Measurements from ENCODE around the gene SOX8.

Gene SOX8

DNA sequence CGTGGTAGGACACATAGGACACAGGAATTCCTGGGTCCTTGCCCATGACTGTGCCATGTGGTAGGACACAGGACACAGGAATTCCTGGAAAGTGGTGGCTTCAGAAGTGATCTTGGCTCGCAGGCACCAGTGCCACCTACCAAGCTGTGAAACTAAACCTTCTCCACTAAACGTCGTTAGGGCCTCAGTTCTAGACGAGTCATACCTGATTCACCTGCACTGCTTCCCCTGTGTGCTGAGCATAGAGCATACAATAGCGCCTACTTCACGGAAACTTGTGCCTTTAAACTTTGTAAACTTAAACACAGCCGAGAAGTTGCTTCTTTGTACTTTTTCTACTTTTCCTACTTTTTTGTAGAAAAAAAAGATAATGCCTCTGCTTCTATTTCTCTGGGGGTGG lies 4.8 kb downstream of the SOX8 start:
- ChIA-PET CTCF (interaction anchor here (1.0 kb wide), 1 partner anchor 12 kb away, joined by 4 read pairs; no protein-coding TSS in a partner anchor), POLR2A (no interaction called here)
- Histone ChIP-seq H3K9me3 (ENCODE audit: control extremely low read depth in 1 of 5, control insufficient read depth in 4 of 5, insufficient read depth in 2 of 5, low read depth in 1 of 5, low read length in 4 of 5) (no peaks in the 10 kb centered on the region), H3K27me3 (replicated peaks in 2 of 5; ENCODE audit: control insufficient read depth in 4 of 5, insufficient read depth in 5 of 5, low read length in 4 of 5) (peaks cover 0 to 50% (median 21%) of the 10 kb centered on the region in 5 experiments), H3K27ac (ENCODE audit: insufficient read depth in 1 of 2, low read depth in 1 of 2, low read length in 2 of 2, poor library complexity in 1 of 2, severe bottlenecking in 2 of 2) (no peak overlapping the region), H3K4me1 (ENCODE audit: control extremely low read depth in 1 of 4, control insufficient read depth in 4 of 4, insufficient read depth in 4 of 4, low read length in 3 of 4) (peaks cover 0 to 8% (median 3%) of the 10 kb centered on the region in 4 experiments), H3K4me3 (ENCODE audit: control insufficient read depth in 1 of 7, extremely low read depth in 1 of 7, insufficient read depth in 4 of 7, low read depth in 2 of 7, low read length in 6 of 7) (no peak overlapping the region), H3K36me3 (ENCODE audit: control insufficient read depth in 4 of 4, insufficient read depth in 4 of 4, low read length in 3 of 4) (no peaks in the 10 kb centered on the region)
- DNase-seq = no peak
- 92% methylated on average over 6 of the region's 8 CpGs for WGBS (ENCODE audit: insufficient coverage)

DNA sequence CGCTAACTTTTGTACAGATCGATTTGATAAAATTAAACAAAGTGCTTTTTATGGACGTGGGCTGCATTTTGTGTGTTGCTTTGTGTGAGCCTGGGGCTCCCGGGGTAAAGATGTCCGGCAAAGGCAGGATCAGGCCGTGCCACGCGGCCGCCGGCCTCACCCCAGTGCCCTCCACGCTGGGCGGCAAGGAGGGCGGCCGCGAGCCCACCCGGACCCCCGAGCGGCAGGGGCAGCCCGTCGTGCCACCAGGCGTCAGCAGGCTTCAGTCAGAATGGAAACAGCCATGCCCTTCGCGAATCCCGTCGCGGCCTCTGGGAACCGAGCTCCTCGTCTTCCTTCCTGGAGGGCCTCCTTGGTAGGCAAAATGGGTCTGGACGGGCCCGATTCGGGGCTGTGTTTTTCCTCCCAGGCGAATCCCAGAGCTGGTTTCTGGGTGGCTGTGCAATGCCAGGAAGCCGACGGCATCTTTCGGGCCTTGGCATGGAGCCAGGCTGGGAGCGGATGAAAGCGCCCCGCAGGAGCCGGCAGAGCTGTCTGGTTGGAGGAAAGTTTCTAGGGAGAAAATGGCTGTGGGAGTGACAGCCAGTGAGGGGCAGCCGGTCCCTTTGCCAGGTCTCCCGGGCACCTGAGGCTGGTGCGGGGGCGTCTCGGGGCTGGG lies 5.5 kb downstream of the SOX8 start:
- Histone ChIP-seq H3K4me1 (ENCODE audit: control extremely low read depth in 1 of 4, control insufficient read depth in 4 of 4, insufficient read depth in 4 of 4, low read length in 3 of 4) (peaks cover 0 to 3% (median under 1%) of the 10 kb centered on the region in 4 experiments), H3K27me3 (replicated peaks in 2 of 5; ENCODE audit: control insufficient read depth in 4 of 5, insufficient read depth in 5 of 5, low read length in 4 of 5) (peaks cover 0 to 45% (median 21%) of the 10 kb centered on the region in 5 experiments), H3K27ac (ENCODE audit: insufficient read depth in 1 of 2, low read depth in 1 of 2, low read length in 2 of 2, poor library complexity in 1 of 2, severe bottlenecking in 2 of 2) (no peak overlapping the region), H3K36me3 (ENCODE audit: control insufficient read depth in 4 of 4, insufficient read depth in 4 of 4, low read length in 3 of 4) (no peaks in the 10 kb centered on the region), H3K9me3 (ENCODE audit: control extremely low read depth in 1 of 5, control insufficient read depth in 4 of 5, insufficient read depth in 2 of 5, low read depth in 1 of 5, low read length in 4 of 5) (no peaks in the 10 kb centered on the region), H3K4me3 (ENCODE audit: control insufficient read depth in 1 of 7, extremely low read depth in 1 of 7, insufficient read depth in 4 of 7, low read depth in 2 of 7, low read length in 6 of 7) (no peak overlapping the region)
- POLR2A ChIA-PET = no interaction called here
- 93% methylated on average over 35 of the region's 44 CpGs for WGBS (ENCODE audit: insufficient coverage)
- no peak for DNase-seq
- CTCF ChIA-PET = no interaction called here

- no peak for DNase-seq
- Histone ChIP-seq H3K4me3 (ENCODE audit: control insufficient read depth in 1 of 7, extremely low read depth in 1 of 7, insufficient read depth in 4 of 7, low read depth in 2 of 7, low read length in 6 of 7) (no peak overlapping the region), H3K4me1 (ENCODE audit: control extremely low read depth in 1 of 4, control insufficient read depth in 4 of 4, insufficient read depth in 4 of 4, low read length in 3 of 4) (no peaks in the 10 kb centered on the region), H3K36me3 (ENCODE audit: control insufficient read depth in 4 of 4, insufficient read depth in 4 of 4, low read length in 3 of 4) (no peaks in the 10 kb centered on the region), H3K27ac (ENCODE audit: insufficient read depth in 1 of 2, low read depth in 1 of 2, low read length in 2 of 2, poor library complexity in 1 of 2, severe bottlenecking in 2 of 2) (no peak overlapping the region), H3K27me3 (replicated peaks in 2 of 5; ENCODE audit: control insufficient read depth in 4 of 5, insufficient read depth in 5 of 5, low read length in 4 of 5) (peaks cover 0 to 37% (median 16%) of the 10 kb centered on the region in 5 experiments), H3K9me3 (ENCODE audit: control extremely low read depth in 1 of 5, control insufficient read depth in 4 of 5, insufficient read depth in 2 of 5, low read depth in 1 of 5, low read length in 4 of 5) (peaks cover 0 to 1% (median 0%) of the 10 kb centered on the region in 5 experiments)
- POLR2A ChIA-PET = no interaction called here
- 92% methylated on average over 16 of the region's 17 CpGs for WGBS (ENCODE audit: insufficient coverage)
- CTCF ChIA-PET = no interaction called here
These were observed 6.3 kb downstream of the SOX8 start for GRCh38 chr16:987906-988305.

DNA sequence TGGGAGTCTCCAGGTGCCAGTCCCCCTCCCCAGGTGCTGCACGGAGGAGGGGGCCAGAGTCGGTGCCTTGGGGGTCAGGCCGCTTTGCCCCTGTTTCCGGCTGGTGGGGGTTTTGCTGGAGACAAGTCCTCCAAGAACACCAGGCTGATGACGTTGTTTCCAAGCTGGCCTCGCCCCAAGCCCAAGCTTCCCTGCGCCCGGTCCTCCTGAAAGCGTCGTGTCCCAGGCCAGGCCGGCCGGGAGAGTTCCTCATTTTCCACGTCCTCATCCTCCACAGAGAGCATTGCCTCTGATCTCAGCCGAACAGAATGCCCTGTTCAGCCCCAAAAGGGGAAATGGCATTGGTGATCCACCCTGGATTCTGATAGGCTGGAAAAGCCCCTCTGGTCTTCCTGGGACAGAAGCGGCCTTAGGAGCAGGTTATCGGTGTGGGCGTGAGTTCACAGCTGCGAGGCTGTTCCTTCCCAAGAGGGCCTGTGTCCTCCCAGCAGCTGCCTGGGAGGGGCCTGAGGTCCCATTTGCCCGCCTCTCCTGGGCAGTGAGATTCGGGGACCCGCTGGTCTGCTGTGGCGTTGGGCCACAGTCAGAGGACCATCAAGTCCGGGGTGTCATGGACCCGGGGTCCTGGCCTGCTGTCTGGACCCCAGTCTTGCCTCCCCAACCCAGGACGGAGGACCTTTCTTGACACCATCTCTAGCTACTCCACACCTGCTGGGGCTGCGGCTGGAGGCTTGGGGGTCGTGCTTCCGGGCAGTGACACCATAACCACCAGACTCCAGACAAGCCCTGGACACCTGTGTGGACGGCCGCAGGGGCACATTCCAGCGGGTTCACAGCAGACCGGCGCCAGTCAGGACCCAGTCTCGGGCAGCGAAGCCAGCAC lies 7.1 kb downstream of the SOX8 start:
- no peaks in the 10 kb centered on the region for H3K36me3 ChIP-seq (ENCODE audit: control insufficient read depth in 4 of 4, insufficient read depth in 4 of 4, low read length in 3 of 4)
- no peak overlapping the region for H3K27ac ChIP-seq (ENCODE audit: insufficient read depth in 1 of 2, low read depth in 1 of 2, low read length in 2 of 2, poor library complexity in 1 of 2, severe bottlenecking in 2 of 2)
- ChIA-PET POLR2A (no interaction called here), CTCF (interaction anchor here (0.6 kb wide), 1 partner anchor 174 kb away, joined by 4 read pairs; no protein-coding TSS in a partner anchor)
- H3K4me3 ChIP-seq (ENCODE audit: control insufficient read depth in 1 of 7, extremely low read depth in 1 of 7, insufficient read depth in 4 of 7, low read depth in 2 of 7, low read length in 6 of 7) = no peak overlapping the region
- peaks cover 0 to 3% (median 0%) of the 10 kb centered on the region in 5 experiments for H3K9me3 ChIP-seq (ENCODE audit: control extremely low read depth in 1 of 5, control insufficient read depth in 4 of 5, insufficient read depth in 2 of 5, low read depth in 1 of 5, low read length in 4 of 5)
- peaks cover 0 to 29% (median 11%) of the 10 kb centered on the region in 5 experiments for H3K27me3 ChIP-seq (replicated peaks in 2 of 5; ENCODE audit: control insufficient read depth in 4 of 5, insufficient read depth in 5 of 5, low read length in 4 of 5)
- WGBS (ENCODE audit: insufficient coverage) = 74% methylated on average over 35 of the region's 35 CpGs
- no peak for DNase-seq
- no peaks in the 10 kb centered on the region for H3K4me1 ChIP-seq (ENCODE audit: control extremely low read depth in 1 of 4, control insufficient read depth in 4 of 4, insufficient read depth in 4 of 4, low read length in 3 of 4)

DNA sequence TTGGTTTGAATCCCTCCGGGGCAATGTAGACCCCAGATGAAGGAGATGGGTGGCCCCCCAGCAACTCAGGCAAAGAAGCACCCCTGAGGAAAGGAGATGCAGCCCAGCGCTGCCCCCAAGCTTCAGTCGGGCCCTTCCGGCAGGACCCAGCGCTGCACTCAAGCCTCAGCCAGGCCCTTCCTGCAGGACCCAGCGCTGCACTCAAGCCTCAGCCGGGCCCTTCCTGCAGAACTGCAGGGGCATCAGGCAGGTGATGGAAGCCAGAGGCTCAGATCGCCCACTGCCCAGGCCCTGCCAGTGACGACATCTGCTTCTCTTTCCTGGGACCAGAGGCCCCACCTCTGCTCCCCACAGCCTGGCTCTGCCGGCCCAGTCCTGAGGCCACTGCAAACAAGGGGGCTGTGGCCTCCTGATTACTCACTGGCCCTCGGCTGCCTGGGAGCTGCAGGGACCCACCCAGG lies 7.8 kb downstream of the SOX8 start:
- H3K4me3 ChIP-seq (ENCODE audit: control insufficient read depth in 1 of 7, extremely low read depth in 1 of 7, insufficient read depth in 4 of 7, low read depth in 2 of 7, low read length in 6 of 7) = no peak overlapping the region
- DNase-seq = no peak
- H3K4me1 ChIP-seq (ENCODE audit: control extremely low read depth in 1 of 4, control insufficient read depth in 4 of 4, insufficient read depth in 4 of 4, low read length in 3 of 4) = no peaks in the 10 kb centered on the region
- peaks cover 0 to 23% (median 5%) of the 10 kb centered on the region in 5 experiments for H3K27me3 ChIP-seq (replicated peaks in 2 of 5; ENCODE audit: control insufficient read depth in 4 of 5, insufficient read depth in 5 of 5, low read length in 4 of 5)
- H3K9me3 ChIP-seq (ENCODE audit: control extremely low read depth in 1 of 5, control insufficient read depth in 4 of 5, insufficient read depth in 2 of 5, low read depth in 1 of 5, low read length in 4 of 5) = peaks cover 0 to 6% (median 1%) of the 10 kb centered on the region in 5 experiments
- 95% methylated on average over 10 of the region's 11 CpGs for WGBS (ENCODE audit: insufficient coverage)
- ChIA-PET POLR2A (no interaction called here), CTCF (interaction anchor here (0.6 kb wide), 1 partner anchor 173 kb away, joined by 4 read pairs; no protein-coding TSS in a partner anchor)
- H3K36me3 ChIP-seq (ENCODE audit: control insufficient read depth in 4 of 4, insufficient read depth in 4 of 4, low read length in 3 of 4) = no peaks in the 10 kb centered on the region
- no peak overlapping the region for H3K27ac ChIP-seq (ENCODE audit: insufficient read depth in 1 of 2, low read depth in 1 of 2, low read length in 2 of 2, poor library complexity in 1 of 2, severe bottlenecking in 2 of 2)

DNA sequence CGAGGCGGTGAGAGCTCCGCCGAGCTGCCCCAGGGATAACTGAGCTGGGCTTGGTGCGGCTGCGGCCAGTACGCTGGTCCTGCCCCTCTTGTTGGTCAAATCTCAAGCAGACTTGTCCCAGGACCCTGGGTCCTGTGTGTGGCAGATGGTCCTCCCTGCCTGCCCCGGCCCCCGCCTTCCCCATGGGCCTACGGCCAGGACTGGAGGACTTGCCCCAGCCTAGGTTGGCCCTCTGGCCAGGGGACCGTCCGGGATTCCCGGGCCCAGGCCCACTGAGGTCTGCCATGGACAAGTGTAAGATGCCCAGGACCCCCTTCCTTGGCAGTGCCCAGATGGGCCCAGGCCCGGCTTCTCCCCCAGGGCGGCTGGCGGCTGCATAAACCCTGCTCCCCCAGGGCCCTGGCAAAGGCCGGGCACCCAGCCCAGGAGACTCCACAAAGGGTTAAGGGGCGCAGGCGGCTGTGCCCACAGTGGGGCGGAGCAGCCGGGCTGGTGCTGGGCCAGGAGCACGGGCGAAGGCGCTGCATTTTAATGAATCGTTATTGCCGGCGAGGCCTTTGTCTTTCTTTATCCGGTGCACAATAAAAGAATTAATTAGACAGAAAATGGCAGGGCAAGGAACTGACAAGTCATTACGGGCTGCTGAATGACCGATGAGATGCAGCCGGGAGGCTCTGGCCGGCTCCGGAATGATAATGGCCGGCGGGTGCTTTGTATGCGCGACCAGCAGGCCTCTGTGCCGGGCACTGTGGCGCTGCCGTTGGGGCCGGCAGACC lies 9.1 kb downstream of the SOX8 start:
- 93% methylated on average over 30 of the region's 41 CpGs for WGBS (ENCODE audit: insufficient coverage)
- no peak for DNase-seq
- H3K27ac ChIP-seq (ENCODE audit: insufficient read depth in 1 of 2, low read depth in 1 of 2, low read length in 2 of 2, poor library complexity in 1 of 2, severe bottlenecking in 2 of 2) = no peak overlapping the region
- no peaks in the 10 kb centered on the region for H3K4me1 ChIP-seq (ENCODE audit: control extremely low read depth in 1 of 4, control insufficient read depth in 4 of 4, insufficient read depth in 4 of 4, low read length in 3 of 4)
- H3K9me3 ChIP-seq (ENCODE audit: control extremely low read depth in 1 of 5, control insufficient read depth in 4 of 5, insufficient read depth in 2 of 5, low read depth in 1 of 5, low read length in 4 of 5) = peaks cover 0 to 19% (median 14%) of the 10 kb centered on the region in 5 experiments
- H3K4me3 ChIP-seq (ENCODE audit: control insufficient read depth in 1 of 7, extremely low read depth in 1 of 7, insufficient read depth in 4 of 7, low read depth in 2 of 7, low read length in 6 of 7) = no peak overlapping the region
- peaks cover 0 to 17% (median 5%) of the 10 kb centered on the region in 5 experiments for H3K27me3 ChIP-seq (replicated peaks in 2 of 5; ENCODE audit: control insufficient read depth in 4 of 5, insufficient read depth in 5 of 5, low read length in 4 of 5)
- CTCF ChIA-PET = no interaction called here
- POLR2A ChIA-PET = no interaction called here
- no peaks in the 10 kb centered on the region for H3K36me3 ChIP-seq (ENCODE audit: control insufficient read depth in 4 of 4, insufficient read depth in 4 of 4, low read length in 3 of 4)

Data from common myeloid progenitor, CD34-positive (primary cell).